Astrocyte (in vitro differentiated cells and primary cell): ENCODE data around the gene HAPSTR1. TPM values are rescaled to one million over a fixed set of nuclear protein-coding genes. Genes with fewer than 3 reads are reported as not detected.

Experiments used
- DNase-seq: peaks from one replicate; pipeline ENCODE4 v3.0.0-alpha.2; 2010; ENCODE audit warnings: low read depth
- FAIRE-seq: peaks from 2 replicates; lab custom pipeline; 2011; peaks lifted over from hg19 to GRCh38; lab: Jason Lieb, UNC
- H2AFZ ChIP-seq: 2 replicates; pipeline ENCODE4 v1.6.0; 2012; ENCODE audit warnings: low read depth, low read length, inconsistent platforms
- H3K27ac ChIP-seq: 2 replicates; pipeline ENCODE4 v1.5.1; 2011; ENCODE audit warnings: low read depth, low read length, inconsistent platforms
- H3K27me3 ChIP-seq: 2 replicates; pipeline ENCODE4 v1.6.0; 2011; ENCODE audit warnings: low read length, inconsistent platforms; ENCODE audit not compliant: insufficient read depth
- H3K36me3 ChIP-seq: 2 replicates; pipeline ENCODE4 v1.5.1; 2011; ENCODE audit warnings: low read length, inconsistent platforms; ENCODE audit not compliant: insufficient read depth
- H3K4me1 ChIP-seq: 2 replicates; pipeline ENCODE4 v1.5.1; 2011; ENCODE audit warnings: low read length, inconsistent platforms; ENCODE audit not compliant: insufficient read depth
- H3K4me2 ChIP-seq: 2 replicates; pipeline ENCODE4 v1.6.0; 2012; ENCODE audit warnings: low read length, inconsistent platforms
- H3K4me3 ChIP-seq: 2 replicates; pipeline ENCODE4 v1.5.1; 2011; ENCODE audit warnings: low read depth, mild to moderate bottlenecking, low read length, inconsistent platforms; ENCODE audit not compliant: insufficient read depth
- H3K79me2 ChIP-seq: 2 replicates; pipeline ENCODE4 v1.6.0; 2012; ENCODE audit warnings: mild to moderate bottlenecking, low read length, inconsistent platforms; ENCODE audit not compliant: insufficient read depth
- H3K9ac ChIP-seq: 2 replicates; pipeline ENCODE4 v1.6.0; 2012; ENCODE audit warnings: mild to moderate bottlenecking, low read length, inconsistent platforms
- H3K9me3 ChIP-seq: 2 replicates; pipeline ENCODE4 v1.5.1; 2012; ENCODE audit warnings: low read depth, mild to moderate bottlenecking, low read length, inconsistent platforms; ENCODE audit not compliant: insufficient read depth
- H4K20me1 ChIP-seq: 2 replicates; pipeline ENCODE4 v1.6.0; 2012; ENCODE audit warnings: low read length, inconsistent platforms; ENCODE audit not compliant: insufficient read depth
- H3K27ac Mint-ChIP-seq: one replicate; pipeline ENCODE4 v1.8.0; 2021; ENCODE audit warnings: mild to moderate bottlenecking, mixed read lengths; ENCODE audit not compliant: unreplicated experiment
- H3K27me3 Mint-ChIP-seq: one replicate; pipeline ENCODE4 v1.8.0; 2021; ENCODE audit warnings: low read depth, mixed read lengths; ENCODE audit not compliant: unreplicated experiment
- H3K36me3 Mint-ChIP-seq: one replicate; pipeline ENCODE4 v1.8.0; 2021; ENCODE audit warnings: low read depth, mixed read lengths; ENCODE audit not compliant: unreplicated experiment
- H3K4me1 Mint-ChIP-seq: one replicate; pipeline ENCODE4 v1.8.0; 2021; ENCODE audit warnings: low read depth, mixed read lengths; ENCODE audit not compliant: unreplicated experiment
- H3K4me3 Mint-ChIP-seq: one replicate; pipeline ENCODE4 v1.8.0; 2021; ENCODE audit warnings: mild to moderate bottlenecking, moderate library complexity, mixed read lengths; ENCODE audit not compliant: unreplicated experiment
- H3K9me3 Mint-ChIP-seq: one replicate; pipeline ENCODE4 v1.8.0; 2021; ENCODE audit warnings: mild to moderate bottlenecking, mixed read lengths; ENCODE audit not compliant: unreplicated experiment
- EZH2 ChIP-seq: IDR thresholded peaks from 2 replicates; pipeline ENCODE4 v1.6.1; 2012; ENCODE audit warnings: mild to moderate bottlenecking, low read length, inconsistent platforms; ENCODE audit not compliant: insufficient read depth
- total RNA-seq: library from RNA; stranded (reverse); gene quantifications from 2 replicates; pipeline ENCODE4 v1.2.1, GENCODE V29; 2021
- TF ChIP-seq, protein P1 (sequence below): IDR thresholded peaks from 2 replicates; pipeline ENCODE4 v1.5.1; 2011; ENCODE audit warnings: low read depth, mild to moderate bottlenecking, inconsistent platforms, low read length, moderate library complexity; ENCODE audit not compliant: insufficient read depth

HAPSTR1 gene
- total RNA-seq, 1 donor from 2014 or later, result 99.5 TPM

DNA sequence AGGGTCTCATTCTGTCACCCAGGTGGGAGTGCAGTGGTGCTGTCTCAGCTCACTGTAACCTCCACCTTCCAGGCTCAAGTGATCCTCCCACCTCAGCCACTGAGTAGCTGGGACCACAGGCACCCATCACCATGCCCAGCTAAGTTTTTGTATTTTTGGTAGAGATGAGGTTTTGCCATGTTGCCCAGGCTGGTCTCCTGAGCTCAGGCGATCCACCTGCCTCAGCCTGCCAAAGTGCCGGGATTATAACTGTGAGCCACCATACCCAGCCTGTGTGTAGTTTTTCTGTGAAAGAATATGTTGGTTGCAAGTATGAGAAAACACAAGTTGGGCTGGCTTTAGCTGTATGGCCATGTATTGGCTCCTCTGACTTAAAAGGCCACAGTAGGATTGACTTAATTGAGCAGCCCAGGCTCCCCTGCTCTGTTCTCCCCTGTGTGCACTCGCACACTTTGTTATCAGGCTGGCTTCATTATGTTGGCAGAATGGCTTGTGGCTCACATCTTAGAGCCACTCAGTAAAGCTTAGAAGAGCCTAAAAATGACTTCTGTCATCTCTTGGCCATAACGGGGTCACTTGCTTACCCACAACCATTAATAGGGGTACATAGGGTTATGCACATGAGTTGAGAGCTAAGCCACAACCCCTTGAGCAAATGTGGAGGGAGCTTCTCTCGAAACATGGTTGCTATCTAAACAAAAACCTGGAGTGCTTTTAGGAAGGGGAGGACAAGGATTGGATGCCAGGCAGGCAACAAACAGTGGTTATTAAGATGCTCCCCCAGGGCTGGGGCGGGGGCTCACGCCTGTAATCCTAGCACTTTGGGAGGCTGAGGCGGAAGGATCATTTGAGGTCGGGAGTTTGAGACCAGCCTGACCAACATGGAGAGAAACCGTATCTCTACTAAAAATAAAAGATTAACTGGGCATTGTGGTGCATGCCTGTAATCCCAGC is 6.1 kb downstream of the HAPSTR1 start:
- Histone ChIP-seq H3K4me1 (peaks cover 47% of the 10 kb centered on the region), H3K79me2 (peaks cover 100% of the 10 kb centered on the region), H3K4me3 (no peak overlapping the region), H3K27ac (peak overlapping the region; percentile 20), H4K20me1 (peaks cover 100% of the 10 kb centered on the region), H3K9me3 (no peaks in the 10 kb centered on the region), H3K36me3 (peaks cover 36% of the 10 kb centered on the region), H3K4me2 (peak overlapping the region; percentile 56), H3K27me3 (no peaks in the 10 kb centered on the region), H2AFZ (no peak overlapping the region), H3K9ac (no peak overlapping the region)
- Mint-ChIP-seq H3K27me3 (no peaks in the 10 kb centered on the region), H3K4me3 (peak overlapping the region; percentile 76), H3K27ac (peak overlapping the region; percentile 10), H3K36me3 (peaks cover 25% of the 10 kb centered on the region), H3K9me3 (no peaks in the 10 kb centered on the region), H3K4me1 (peaks cover 58% of the 10 kb centered on the region)
- DNase-seq (no peak), FAIRE-seq (no peak)
- TF ChIP-seq, protein P1, sequence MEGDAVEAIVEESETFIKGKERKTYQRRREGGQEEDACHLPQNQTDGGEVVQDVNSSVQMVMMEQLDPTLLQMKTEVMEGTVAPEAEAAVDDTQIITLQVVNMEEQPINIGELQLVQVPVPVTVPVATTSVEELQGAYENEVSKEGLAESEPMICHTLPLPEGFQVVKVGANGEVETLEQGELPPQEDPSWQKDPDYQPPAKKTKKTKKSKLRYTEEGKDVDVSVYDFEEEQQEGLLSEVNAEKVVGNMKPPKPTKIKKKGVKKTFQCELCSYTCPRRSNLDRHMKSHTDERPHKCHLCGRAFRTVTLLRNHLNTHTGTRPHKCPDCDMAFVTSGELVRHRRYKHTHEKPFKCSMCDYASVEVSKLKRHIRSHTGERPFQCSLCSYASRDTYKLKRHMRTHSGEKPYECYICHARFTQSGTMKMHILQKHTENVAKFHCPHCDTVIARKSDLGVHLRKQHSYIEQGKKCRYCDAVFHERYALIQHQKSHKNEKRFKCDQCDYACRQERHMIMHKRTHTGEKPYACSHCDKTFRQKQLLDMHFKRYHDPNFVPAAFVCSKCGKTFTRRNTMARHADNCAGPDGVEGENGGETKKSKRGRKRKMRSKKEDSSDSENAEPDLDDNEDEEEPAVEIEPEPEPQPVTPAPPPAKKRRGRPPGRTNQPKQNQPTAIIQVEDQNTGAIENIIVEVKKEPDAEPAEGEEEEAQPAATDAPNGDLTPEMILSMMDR, result no peak
- TF ChIP-seq EZH2, result no peak

DNA sequence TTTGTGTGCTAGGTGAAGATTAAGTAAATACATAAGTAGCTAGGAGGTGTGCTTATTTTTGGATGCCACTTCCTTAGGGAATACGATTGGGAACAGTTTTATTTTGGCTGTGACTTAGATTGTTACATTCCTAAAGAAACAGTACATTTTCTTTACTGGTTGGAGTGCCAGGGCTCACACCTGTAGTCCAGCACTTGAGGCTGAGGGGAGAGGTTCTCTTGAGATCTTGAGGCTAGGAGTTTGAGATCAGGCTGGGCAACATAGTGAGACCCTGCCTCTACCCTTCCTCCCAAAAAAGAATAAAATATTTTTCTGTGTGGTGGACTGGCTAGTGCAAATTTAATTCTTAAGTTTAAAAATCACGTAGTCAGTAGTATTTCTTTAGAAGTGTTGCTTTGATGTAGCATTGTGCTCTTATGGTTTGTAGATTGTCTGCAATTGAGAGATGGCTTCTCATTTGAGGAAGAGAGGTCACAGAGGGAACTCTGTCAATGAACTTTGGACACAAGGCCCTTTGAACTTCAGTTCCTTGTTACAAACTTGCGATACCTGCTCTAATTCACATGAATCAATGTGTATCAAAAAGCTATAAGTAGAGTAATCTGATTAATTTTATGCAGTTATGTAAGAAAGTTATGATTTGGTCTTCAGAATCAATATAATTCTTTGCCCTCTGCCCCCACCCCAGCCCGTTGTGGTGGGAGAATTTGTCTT is 7.1 kb downstream of the HAPSTR1 start:
- H3K4me2 ChIP-seq, result peak overlapping the region; percentile 56
- peaks cover 100% of the 10 kb centered on the region for H4K20me1 ChIP-seq
- H3K9ac ChIP-seq, result peak overlapping the region; percentile 21
- Mint-ChIP-seq H3K4me1 (peaks cover 66% of the 10 kb centered on the region), H3K9me3 (no peaks in the 10 kb centered on the region), H3K27me3 (no peaks in the 10 kb centered on the region), H3K4me3 (peak overlapping the region; percentile 47), H3K36me3 (peaks cover 21% of the 10 kb centered on the region), H3K27ac (peak overlapping the region; percentile 35)
- H3K27ac ChIP-seq, result peak overlapping the region; percentile 59
- H2AFZ ChIP-seq, result no peak overlapping the region
- H3K79me2 ChIP-seq, result peaks cover 100% of the 10 kb centered on the region
- H3K4me3 ChIP-seq, result peak overlapping the region; percentile 13
- DNase-seq (no peak), FAIRE-seq (no peak)
- H3K36me3 ChIP-seq, result peaks cover 44% of the 10 kb centered on the region
- TF ChIP-seq, protein P1, result no peak
- no peak for TF ChIP-seq EZH2
- H3K27me3 ChIP-seq, result no peaks in the 10 kb centered on the region
- H3K4me1 ChIP-seq, result peaks cover 47% of the 10 kb centered on the region
- no peaks in the 10 kb centered on the region for H3K9me3 ChIP-seq
